Mucosa of descending colon (tissue), 3 donors: Measurements from ENCODE around the gene CSTF3. TPM values are rescaled to one million over a fixed set of nuclear protein-coding genes. Genes with fewer than 3 reads are reported as not detected.

Experiments
- ATAC-seq: fragments of 200-7000 bp; cut with Tn5 transposase; one replicate; pipeline ENCODE4 v1.9.1; 2020; ENCODE audit warnings: mild to moderate bottlenecking, moderate library complexity
- DNase-seq, 3 donors: peaks; one replicate each; pipeline ENCODE4 v3.0.0-alpha.2; 2020
- H3K36me3 ChIP-seq: fragments of 200-600 bp; one replicate; pipeline ENCODE4 v1.8.0; 2021; ENCODE audit warnings: low read depth, mild to moderate bottlenecking
- H3K4me1 ChIP-seq: fragments of 200-600 bp; one replicate; pipeline ENCODE4 v1.8.0; 2021; ENCODE audit warnings: low read depth, mild to moderate bottlenecking
- H3K4me3 ChIP-seq: fragments of 200-600 bp; one replicate; pipeline ENCODE4 v1.8.0; 2021; ENCODE audit warnings: mild to moderate bottlenecking
- H3K9me3 ChIP-seq: fragments of 200-600 bp; one replicate; pipeline ENCODE4 v1.8.0; 2021; ENCODE audit warnings: mild to moderate bottlenecking
- CTCF ChIP-seq: fragments of 200-600 bp; IDR thresholded peaks from one replicate; pipeline ENCODE4 v1.8.0; 2022; ENCODE audit warnings: antibody characterized with exemption, mild to moderate bottlenecking
- intact Hi-C, 2 donors: fragments of 100-400 bp; cut with DNase I in 1 of 2; cut with micrococcal nuclease in 1 of 2; formaldehyde crosslinking; loops; one replicate each; pipeline versions ENCODE4 v1.11.0 to v1.11.1; 2022; cut with DNase I, micrococcal nuclease
- total RNA-seq, 3 donors: library from RNA; stranded (reverse); fragmentation: NEBNext Ultra II Directional in 2 of 3; extraction: Animal tissue kit (Norgen Biotek cat#: 25700) in 2 of 3; gene quantifications; one replicate each; pipeline versions ENCODE4 v1.2.1 to v1.2.4, GENCODE V29; 2021 to 2023
- donor health status: DM: no; HTN: no; CAD: no; lungs with moderate emphysema.
- donor health status: DM: no; HTN: no; CAD: no.
- donor health status: DM: no; HTN: yes; CAD: no.

The CSTF3 gene
- total RNA-seq, 3 donors from 2014 or later, result 19.2 to 21.9 (median 20.2) TPM

- no peak for DNase-seq
- intact Hi-C loops, result no loop called here
Observed at GRCh38 chr11:33094157-33094556, 67.1 kb downstream of the CSTF3 start.

DNA sequence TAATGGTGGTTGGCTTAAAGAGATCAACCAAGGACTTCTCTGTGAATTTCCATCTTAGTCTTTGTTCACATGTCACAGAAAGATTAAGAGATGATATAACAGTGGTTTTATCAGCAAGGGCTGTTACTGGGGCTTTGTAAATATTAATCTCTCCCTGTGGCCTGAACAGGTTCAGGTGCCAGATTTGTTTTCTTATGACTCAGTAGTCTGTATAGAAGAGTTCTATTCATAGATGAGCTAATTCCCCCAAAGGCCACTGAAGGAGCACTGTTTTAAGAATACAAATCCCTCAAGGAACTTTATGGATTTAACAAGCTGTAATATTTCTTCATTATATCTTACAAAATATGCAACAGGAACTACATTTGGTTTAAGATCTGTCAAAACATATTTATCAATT is 71.5 kb downstream of the CSTF3 start:
- DNase-seq (no peak), ATAC-seq (no peak)
- no peak for TF ChIP-seq CTCF
- Histone ChIP-seq H3K4me1 (no peaks in the 10 kb centered on the region), H3K9me3 (no peaks in the 10 kb centered on the region), H3K36me3 (no peaks in the 10 kb centered on the region), H3K4me3 (no peak overlapping the region)
- intact Hi-C loops, result no loop called here

More at GRCh38 chr11:33094157-33094556, 67.1 kb downstream of the CSTF3 start:
- no peak overlapping the region for H3K4me3 ChIP-seq
- no peaks in the 10 kb centered on the region for H3K9me3 ChIP-seq
- no peaks in the 10 kb centered on the region for H3K4me1 ChIP-seq
- ATAC-seq, result no peak
- TF ChIP-seq CTCF, result no peak
- peaks cover 6% of the 10 kb centered on the region for H3K36me3 ChIP-seq

GRCh38 chr11:33086017-33086416 is 75.3 kb downstream of the CSTF3 start:
- Histone ChIP-seq H3K9me3 (no peaks in the 10 kb centered on the region), H3K4me3 (no peak overlapping the region), H3K4me1 (no peaks in the 10 kb centered on the region), H3K36me3 (no peaks in the 10 kb centered on the region)
- DNase-seq (no peak), ATAC-seq (no peak)
- intact Hi-C loops, result no loop called here
- no peak for TF ChIP-seq CTCF

DNA sequence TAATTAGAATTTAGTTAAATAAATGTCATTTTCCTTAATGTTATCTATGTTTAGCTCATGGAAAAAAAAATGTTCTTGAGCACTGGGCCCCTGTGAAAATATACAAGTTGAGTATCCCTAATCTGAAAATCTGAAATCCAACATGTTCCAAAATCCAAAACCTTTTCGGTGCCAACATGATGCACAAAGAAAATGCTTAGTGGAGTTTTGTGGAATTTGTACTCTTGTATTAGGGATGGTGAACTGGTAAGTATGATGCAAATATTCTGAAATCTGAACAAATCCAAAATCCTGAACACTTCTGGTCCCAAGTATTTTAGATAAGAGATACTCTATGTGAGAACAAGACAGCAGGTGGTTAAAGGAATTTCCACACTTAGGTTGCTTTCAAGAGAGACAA is 77.4 kb downstream of the CSTF3 start:
- Histone ChIP-seq H3K4me3 (no peak overlapping the region), H3K9me3 (no peaks in the 10 kb centered on the region), H3K4me1 (no peaks in the 10 kb centered on the region), H3K36me3 (no peaks in the 10 kb centered on the region)
- ATAC-seq (no peak), DNase-seq (no peak)
- intact Hi-C loops, result no loop called here
- no peak for TF ChIP-seq CTCF

DNA sequence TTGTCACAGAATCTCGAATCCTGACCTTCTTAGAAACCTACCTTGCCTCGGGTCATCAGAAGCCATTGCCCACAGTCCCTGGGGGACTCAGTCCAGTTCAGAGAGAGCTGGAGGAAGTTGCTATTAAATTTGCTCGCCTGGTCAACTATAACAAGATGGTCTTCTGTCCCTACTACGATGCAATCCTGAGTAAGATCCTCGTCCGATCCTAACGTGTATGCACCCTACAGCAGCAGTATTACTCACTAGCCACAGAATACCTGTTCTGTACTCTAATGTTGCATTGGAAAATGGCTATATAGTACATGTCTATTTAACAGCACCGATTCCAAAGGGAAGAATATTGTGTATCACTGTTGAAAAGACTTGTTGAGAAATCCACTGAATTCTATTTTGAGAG is 88.8 kb downstream of the CSTF3 start:
- Histone ChIP-seq H3K36me3 (peaks cover 8% of the 10 kb centered on the region), H3K4me1 (no peaks in the 10 kb centered on the region), H3K4me3 (no peak overlapping the region), H3K9me3 (no peaks in the 10 kb centered on the region)
- intact Hi-C loops, result no loop called here
- TF ChIP-seq CTCF, result no peak
- ATAC-seq (no peak), DNase-seq (no peak)
